GM21529 (cell line): ENCODE measurements around the gene GOLGA6L7.
"Not testable (repeated sequence)": the region's sequence is repeated elsewhere in the genome, so short reads cannot be mapped to it uniquely, and the experiment has no call there.

Source experiments
- ATAC-seq: cut with Tn5 transposase; IDR thresholded peaks from one replicate; pipeline ENCODE4 v1.9.1; 2021; ENCODE audit not compliant: unreplicated experiment

Gene GOLGA6L7

DNA sequence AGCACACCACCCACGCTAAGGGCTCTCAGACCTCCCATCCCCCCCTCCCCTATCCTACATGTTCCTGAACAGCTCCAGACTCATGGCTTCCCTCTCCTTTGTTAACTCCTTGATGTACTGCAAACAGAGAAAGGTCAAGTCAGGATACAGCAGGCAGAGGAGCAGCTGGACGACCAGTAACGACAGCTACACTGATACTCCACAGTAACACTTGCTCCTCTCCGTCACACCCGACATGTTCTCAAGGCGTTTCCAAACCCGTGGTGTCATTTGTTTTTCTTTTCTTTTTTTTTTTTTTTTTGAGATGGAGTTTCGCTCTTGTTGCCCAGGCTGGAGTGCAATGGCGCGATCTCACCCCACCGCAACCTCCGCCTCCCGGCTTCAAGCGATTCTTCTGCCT, 4.3 kb downstream of the GOLGA6L7 start:
- not testable (repeated sequence) for ATAC-seq

DNA sequence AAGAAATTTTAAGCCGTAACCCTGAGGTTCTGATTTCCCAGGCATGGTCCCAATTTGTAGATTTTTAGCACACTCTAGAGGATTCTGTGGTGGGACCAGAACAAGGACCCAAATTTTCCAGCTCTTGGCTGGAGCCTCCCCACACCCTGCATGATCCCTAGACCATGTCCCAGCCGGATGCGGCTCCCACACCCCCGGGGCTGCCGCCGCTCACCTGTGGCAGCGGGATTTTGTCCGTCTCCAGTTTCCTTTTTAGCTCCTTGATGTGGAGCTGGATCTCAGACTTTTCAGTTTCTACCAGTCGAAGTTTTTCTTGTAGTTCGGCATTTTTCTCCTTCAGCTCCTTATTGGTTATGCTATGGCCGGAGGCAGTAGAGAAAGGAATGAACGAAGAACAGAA, 4.9 kb downstream of the GOLGA6L7 start:
- not testable (repeated sequence) for ATAC-seq

DNA sequence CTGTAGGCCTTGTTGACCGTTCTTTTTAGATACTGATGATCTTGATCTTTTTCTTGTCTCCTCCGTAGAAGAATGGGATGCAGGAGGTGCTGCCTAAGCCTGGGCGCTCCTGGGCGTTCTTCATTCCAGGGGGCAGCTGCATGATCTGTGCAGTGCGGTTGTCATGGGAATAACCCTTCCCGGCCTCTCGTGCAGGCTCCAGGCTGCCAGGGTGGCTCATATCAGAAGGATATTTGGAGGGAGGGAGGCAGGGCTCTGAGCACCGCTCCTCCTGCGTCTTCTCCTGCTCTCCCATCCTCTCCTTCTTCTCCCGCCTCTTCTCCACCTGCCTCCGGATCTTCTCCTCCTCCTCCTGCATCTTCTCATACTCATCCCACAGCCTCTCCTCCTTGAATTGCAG, 6.2 kb downstream of the GOLGA6L7 start:
- not testable (repeated sequence) for ATAC-seq

DNA sequence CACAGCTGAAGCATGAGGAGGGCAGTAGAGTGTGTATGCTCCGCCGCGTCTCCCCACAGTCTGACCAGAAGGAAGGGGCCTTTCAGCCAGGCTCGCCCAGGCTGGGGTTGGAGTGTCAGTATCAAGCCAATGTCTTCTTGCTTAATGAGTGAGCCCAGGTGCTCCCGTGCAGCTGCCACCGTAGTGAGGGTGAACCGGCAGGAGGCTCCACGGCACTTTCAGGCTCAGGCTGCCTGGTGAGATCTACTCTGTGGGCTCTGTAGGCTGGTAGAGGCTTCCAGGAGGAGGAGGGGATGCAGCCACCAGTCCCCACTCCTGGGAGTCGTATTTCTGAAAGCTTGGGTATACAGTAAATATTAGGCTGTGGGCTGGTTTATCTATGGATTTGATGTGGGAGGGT, 8.2 kb downstream of the GOLGA6L7 start:
- not testable (repeated sequence) for ATAC-seq

DNA sequence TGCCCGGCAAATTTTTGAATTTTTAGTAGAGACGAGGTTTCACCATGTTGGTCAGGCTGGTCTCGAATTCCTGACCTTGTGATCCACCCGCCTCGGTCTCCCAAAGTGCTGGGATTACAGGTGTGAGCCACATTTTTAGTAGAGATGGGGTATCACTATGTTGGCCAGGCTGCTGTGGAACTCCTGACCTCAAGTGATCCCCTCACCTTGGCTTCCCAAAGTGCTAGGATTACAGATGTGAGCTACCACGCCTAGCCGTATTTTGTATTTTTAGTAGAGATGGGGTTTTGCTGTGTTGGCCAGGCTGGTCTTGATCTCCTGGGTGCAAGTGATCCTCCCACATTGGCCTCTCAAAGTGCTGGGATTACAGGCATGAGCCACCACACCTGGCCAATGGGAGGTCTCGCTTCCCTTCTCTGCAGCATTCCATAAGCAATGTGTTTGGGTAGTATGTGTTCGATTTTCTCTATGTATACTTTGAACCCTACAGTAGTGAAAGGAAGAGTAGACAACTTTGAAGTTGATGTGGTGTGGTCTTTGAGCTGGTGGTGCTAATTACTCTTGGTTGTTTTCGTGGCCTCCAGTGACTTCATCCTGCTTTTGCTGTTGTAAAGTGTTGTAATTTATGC, 13.4 kb downstream of the GOLGA6L7 start:
- ATAC-seq = not testable (repeated sequence)

DNA sequence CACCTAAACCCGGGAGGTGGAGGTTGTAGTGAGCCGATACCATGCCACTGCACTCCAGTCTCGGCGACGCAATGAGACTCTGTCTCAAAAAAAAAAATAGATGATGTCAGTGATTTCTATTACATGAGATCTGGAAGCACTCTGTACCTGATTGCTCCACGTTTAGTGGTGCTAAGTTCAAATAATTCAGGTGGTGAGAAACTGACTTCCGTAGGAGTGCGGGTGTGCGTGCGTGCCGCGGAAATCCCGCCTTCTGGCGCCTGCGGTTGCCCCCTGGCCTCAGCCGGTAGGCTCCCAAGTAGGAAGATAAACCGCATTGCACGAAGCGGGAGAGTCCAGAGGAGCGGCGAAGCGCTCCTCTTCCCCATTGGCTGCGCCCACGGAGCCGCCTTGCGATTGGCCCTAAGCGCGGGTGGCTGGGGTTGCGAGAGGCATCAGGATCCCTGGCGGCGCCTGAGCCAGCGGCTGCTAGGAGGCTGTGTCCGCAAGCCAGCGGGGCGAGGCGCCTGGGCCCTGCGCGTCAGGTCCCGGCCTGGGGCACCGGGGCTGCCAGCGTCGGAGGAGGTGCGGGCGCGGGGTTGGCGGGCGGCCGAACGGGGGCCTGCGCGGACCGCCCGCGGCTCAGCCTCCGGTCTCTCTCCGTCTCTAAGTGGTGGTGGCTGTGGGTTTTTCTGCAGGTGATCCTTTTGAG, 16.4 kb downstream of the GOLGA6L7 start:
- ATAC-seq = not testable (repeated sequence)

DNA sequence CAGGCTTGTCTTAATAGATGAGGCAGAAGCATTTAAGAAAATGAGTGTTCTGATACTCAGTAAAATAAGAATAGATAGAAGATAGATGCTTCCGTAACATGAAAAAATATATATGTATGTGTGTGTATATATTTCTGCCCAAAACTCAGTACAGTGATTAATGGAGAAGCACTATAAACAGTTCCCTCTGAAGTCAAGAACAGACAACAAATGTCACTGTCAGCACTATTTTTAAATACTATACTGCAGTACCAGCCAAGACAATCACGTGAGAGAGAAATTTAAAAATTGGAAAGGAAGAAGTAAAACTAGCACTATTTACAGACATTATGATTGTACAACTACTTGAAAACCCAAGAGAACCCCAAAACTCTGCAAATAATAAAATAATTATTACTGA, 27.0 kb downstream of the GOLGA6L7 start:
- not testable (repeated sequence) for ATAC-seq

DNA sequence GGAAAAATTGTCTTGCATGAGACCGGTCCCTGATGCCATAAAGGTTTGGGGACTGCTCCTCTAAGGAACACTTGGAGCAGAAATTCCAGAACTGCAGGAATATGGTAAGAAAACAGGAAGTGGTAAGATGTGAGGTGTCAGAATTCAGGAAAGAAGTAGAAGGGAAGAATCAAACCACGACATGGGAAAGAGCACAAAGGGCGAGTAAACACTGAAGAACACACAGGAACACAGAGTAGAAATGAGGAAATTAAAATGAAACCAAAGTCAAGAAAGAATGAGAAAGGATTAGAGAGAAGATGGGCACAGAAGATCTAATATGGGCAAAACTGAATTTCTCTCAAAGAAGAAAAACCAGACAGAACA, 28.5 kb downstream of the GOLGA6L7 start:
- not testable (repeated sequence) for ATAC-seq

DNA sequence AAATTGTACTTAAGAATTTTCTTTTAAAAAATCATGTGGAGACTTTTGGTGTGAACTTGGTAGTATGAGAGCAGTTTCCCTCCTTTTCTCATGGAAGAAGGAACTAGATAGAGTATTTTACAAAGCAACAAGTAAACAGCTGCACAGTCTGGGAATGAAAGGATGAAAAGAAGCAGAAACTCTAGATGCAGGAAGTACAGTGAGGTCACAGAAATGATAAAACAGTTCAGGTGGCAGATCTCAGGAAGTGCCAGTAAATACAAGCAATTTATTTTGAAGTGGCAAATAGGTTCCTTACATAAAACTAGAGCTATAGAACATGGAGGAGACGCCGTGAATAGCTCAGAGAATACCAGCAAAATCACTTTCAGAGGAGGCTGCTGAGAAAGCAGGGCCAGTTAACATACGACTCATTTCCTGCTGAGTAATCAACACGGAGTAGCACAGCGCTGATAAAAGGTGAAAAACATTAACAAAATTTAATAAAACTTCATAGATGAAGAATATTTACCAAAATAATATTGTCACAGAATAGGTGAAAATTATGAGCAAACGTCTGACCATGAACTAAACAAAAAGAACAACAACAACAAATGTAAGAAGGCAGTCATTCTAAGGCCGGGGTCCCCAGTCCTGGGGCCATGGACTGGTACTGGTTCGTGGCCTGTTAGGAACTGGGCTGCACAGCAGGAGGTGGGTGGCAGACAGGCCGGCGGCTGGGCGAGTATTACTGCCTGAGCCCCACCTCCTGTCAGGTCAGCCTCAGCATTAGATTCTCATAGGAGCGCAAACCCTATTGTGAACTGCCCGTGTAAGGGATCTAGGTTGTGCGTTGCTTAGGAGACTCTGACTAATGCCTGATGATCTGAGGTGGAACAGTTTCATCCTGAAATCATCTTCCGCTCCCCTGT, 29.2 kb downstream of the GOLGA6L7 start:
- not testable (repeated sequence) for ATAC-seq

DNA sequence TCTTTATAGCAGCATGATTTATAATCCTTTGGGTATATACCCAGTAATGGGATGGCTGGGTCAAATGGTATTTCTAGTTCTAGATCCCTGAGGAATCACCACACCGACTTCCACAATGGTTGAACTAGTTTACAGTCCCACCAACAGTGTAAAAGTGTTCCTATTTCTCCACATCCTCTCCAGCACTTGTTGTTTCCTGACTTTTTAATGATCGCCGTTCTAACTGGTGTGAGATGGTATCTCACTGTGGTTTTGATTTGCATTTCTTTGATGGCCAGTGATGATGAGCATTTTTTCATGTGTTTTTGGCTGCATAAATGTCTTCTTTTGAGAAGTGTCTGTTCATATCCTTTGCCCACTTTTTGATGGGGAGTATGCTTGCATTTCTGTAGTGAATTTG, 30.3 kb downstream of the GOLGA6L7 start:
- not testable (repeated sequence) for ATAC-seq

DNA sequence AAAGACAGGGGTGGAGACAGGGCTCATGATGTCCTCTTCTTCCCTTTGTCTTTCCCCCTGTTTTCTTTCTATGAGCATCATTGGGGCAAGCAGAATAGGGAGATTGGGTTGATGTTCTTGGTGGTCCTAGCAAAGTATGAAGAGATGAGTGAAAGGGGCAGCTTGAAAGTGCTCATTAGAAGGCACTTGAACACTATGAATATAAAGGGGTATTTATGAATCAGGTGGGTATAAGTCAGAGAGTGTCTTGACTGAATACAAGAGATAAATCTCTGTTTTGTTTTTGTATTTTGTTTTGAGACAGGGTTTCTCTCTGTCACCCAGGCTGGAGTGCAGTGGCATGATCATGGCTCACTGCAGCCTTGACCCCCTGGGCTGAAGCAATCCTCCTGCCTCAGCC, 34.4 kb downstream of the GOLGA6L7 start:
- not testable (repeated sequence) for ATAC-seq

DNA sequence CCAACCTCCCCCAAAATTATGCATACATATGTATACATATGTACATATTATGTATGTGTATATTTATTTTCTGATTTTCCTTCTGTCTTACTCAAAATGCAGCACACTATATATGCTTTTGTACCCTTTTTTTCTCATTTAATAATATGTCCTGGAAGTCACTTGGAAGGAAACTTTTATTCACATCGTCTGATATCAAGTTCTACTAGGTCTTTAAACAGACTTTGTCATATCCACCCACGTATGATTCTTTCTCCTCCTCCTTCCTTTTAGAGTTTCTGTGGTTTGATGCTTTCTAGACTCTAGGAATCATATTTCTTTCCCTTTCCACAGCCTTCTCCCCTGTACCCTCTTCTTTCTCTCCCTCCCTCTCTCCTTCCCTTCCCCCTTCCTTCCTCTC, 35.1 kb downstream of the GOLGA6L7 start:
- ATAC-seq = not testable (repeated sequence)

DNA sequence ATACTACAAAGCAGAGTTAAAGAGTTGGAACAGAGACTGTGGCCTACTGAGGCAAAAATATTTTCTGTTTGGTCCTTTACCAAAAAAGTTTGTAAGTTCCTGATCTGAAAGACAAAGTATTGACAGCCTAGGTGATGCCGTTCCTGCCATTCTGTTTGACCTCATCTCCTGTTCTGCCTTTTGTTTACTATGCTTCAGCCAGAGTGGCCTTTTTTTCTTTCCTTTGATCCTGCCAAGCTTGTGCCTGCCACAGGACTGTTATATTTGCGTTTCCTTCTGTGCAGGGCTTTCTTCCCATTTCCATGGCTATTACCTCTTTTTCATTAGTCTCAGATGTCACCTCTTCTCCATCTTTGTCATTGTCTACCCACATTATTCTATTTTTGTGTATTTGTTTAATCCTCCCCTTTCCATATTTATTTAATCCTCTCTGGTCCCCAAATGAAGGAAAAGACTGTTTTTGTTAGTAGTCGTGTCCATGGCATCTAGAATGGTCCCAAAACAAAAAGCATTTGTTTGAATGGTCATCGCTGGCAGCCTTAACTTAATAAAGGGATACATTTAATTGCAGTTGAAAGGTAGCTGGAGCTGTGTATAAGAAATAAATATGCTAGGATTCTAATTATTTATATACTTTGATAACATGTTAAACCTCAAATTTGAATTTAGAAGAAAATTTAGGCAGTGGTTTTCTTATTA, 36.4 kb downstream of the GOLGA6L7 start:
- not testable (repeated sequence) for ATAC-seq

DNA sequence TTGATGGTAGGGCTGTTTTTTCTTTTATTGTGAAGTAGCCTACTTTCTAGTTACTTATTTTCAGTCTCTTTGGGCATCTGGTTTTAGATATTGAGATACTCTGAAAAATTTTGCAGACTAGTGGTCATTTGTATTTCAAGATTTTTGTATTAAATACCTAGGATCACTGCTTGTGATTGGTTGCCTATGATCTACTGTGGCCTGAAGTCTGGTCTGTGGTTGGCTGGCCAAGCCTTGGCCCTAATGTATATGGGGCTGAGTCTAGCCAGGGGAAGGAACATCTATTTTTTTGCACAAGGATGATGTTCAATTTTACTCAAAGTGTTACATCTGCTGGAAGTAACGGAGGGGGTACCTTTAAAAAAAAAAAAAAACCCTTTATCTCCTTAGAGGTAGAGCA, 38.0 kb downstream of the GOLGA6L7 start:
- not testable (repeated sequence) for ATAC-seq

DNA sequence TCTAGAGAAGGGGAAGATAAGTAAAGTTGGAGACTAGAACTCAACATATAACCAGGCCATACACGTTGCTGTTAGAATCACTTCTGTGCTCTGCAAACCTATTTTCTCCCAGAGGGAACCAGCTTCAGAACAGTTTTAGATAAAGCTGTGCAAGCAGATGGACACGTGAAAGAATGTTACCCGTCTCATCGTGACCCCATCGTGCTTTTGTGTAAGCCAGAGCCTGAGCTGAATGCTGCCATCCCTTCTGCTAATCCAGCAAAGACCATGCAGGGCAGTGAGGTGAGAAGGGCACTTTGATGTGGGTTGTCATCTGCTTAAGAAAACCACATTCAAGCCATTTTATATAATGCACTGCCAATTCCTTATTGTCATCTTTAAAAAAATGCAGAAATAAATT, 40.3 kb downstream of the GOLGA6L7 start:
- not testable (repeated sequence) for ATAC-seq

DNA sequence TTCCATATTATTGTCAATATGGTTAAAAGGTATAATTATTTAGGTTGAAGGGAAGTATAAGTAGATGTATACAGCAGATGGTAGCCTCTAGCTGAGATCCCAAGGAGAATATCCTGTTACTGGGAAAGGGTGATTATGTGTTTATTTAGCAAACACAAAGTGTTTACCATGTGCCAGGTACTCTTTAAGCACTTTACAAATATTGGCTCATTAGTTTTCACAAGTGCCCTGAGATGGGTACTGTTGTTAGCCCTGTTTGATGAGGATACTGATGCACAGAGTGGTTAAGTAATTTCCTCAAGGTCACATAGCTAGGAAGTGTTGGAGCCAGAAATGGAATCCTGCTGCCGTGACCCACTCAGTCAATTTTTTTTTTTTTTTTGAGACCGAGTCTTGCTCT, 48.1 kb downstream of the GOLGA6L7 start:
- ATAC-seq = not testable (repeated sequence)

DNA sequence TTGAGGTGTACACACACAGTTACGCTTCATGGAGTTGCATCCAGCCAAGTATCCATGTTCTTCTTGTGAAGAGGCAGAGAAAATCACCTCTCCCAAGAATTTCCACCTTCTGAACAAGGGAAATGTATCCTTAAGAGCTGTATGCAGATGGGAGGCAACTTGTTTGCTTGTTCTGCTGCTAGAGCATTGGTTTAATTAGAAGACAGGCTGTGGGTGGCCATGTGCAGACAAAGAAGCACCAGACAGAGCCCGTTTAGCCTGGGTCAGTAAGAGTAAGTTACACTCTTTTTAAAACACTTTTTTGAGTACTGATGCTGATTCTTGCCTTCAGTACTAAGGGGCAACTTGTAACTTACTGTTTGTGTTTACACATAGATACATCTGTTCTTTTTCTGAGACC, 50.2 kb downstream of the GOLGA6L7 start:
- ATAC-seq = not testable (repeated sequence)

DNA sequence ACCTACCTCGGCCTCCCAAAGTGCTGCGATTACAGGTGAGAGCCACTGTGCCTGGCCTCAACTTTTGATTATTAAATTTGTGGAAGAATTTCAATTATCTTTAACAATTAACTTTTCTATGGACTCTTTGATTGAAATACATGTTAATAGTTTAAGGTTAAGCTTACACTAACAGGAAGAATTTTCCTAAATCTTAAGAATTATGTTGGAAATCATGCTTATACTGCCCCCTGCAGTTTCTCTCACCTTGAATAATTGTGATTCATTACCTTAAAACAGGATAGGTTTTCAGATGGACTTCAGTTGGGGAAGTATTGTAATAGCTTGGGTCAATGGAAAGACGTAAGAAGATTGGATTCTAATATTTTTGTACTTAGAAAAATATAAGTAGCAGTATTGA, 54.2 kb downstream of the GOLGA6L7 start:
- ATAC-seq = not testable (repeated sequence)
